ENCODE results near the gene ADAD2. TPM values are rescaled to one million over a fixed set of nuclear protein-coding genes. Genes with fewer than 3 reads are reported as not detected.

Gene ADAD2
- not detected in 2 replicates for total RNA-seq

GRCh38 chr16:84190731-84191388 is at the start of gene ADAD2:
TSS of gene ADAD2 (plus strand) at chr16:84191157. CDS start at chr16:84191231, 74 bp downstream.

GRCh38 chr16:84144859-84145639 is 45.9 kb upstream of the ADAD2 start, which contains the start of the genes DNAAF1 and HSDL1:
TSS of gene DNAAF1 (plus strand) at chr16:84145308. CDS start at chr16:84145441, 133 bp downstream.
TSS of gene HSDL1 (minus strand) at chr16:84145177. CDS start at chr16:84131321, 13,856 bp downstream.

GRCh38 chr16:84186685-84187437 is 4.1 kb upstream of the ADAD2 start, which contains the start of gene TAF1C:
TSS of gene TAF1C (minus strand) at chr16:84187057. CDS start at chr16:84184988, 2,069 bp downstream.

GRCh38 chr16:84239909-84240308 is 49.0 kb downstream of the ADAD2 start, which contains the start of gene KCNG4:
TSS of gene KCNG4 (minus strand) at chr16:84240012. CDS start at chr16:84237485, 2,527 bp downstream.

Other genes starting within 250 kb of the ADAD2 start
- 1.1 and 1.3 TPM in 2 replicates for gene OSGIN1, start 237.9 kb upstream of the ADAD2 start, total RNA-seq
- not detected in 2 replicates for gene NECAB2, start 222.9 kb upstream of the ADAD2 start, total RNA-seq
- gene SLC38A8, start 148.4 kb upstream of the ADAD2 start, total RNA-seq, result not detected in 2 replicates
- gene MBTPS1, start 74.2 kb upstream of the ADAD2 start, total RNA-seq, result 123 and 134 TPM in 2 replicates
- 20.1 and 29.0 TPM in 2 replicates for gene HSDL1, start 46.0 kb upstream of the ADAD2 start, total RNA-seq
- gene DNAAF1, start 45.8 kb upstream of the ADAD2 start, total RNA-seq, result not detected in 2 replicates
- gene TAF1C, start 4.1 kb upstream of the ADAD2 start, total RNA-seq, result 15.1 and 16.9 TPM in 2 replicates
- gene KCNG4, start 48.9 kb downstream of the ADAD2 start, total RNA-seq, result not detected in 2 replicates
- gene WFDC1, start 103.7 kb downstream of the ADAD2 start, total RNA-seq, result 3.3 and 10.7 TPM in 2 replicates
- not detected in 2 replicates for gene ATP2C2, start 177.4 kb downstream of the ADAD2 start, total RNA-seq